ENCODE measurements around the gene EVA1A.

The EVA1A gene, protein sequence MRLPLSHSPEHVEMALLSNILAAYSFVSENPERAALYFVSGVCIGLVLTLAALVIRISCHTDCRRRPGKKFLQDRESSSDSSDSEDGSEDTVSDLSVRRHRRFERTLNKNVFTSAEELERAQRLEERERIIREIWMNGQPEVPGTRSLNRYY

DNA sequence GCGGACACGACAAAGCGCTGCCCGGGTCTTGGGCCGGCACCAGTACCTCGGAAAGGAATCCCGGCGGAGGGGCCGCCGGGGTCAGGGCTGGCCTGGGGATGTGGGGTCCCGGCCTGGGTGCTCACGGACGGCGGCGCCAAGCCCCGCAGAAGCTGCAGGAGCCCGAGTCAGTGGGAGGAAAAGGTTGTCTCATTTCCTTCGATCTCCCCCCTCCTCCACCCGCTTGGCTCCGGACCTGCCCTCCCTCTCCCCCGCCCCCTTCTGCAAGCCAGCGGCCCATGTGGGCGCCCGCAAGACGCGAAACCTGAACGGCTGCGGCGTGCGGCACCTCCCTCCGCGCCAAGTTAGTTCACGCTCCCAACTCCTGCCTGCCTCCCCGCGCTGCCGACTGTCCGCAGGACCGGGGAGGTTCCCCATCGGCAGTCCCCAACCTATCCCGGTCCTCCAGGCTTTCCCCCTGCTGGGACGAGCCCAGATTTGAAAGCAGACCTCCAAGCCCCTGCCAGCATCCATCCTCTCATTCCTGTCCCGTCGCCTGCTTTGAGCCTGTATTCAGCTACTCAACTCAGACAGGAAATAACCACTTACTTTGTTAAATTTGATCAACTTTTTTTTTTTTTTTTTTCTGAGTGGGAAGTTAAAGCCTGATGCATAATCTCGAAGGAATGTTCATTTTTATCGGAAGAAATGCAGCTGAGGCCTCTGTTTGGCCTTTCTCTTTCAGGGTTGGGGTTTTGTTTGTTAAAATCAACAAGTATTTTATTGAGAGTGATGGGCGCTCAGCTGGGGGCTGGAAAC is at the start of gene EVA1A:
Gene EVA1A, minus strand, starts transcription at position 172 of the 798 bp plus-strand sequence. CDS start 42,799 bp downstream, outside the sequence.
- 0 out of 22 replicates have a peak, but pooled peaks cover 0 to 3% (median 0%) of the 10 kb centered on the region in 11 experiments for H3K9me3 ChIP-seq (replicated peaks in 1 of 11)
- peak within 1 kb of the TSS; percentile 42 to 73 (median 63) for H3K4me3 ChIP-seq
- peak within 1 kb of the TSS; percentile 81 to 92 (median 86) for H3K4me2 ChIP-seq
- TF ChIP-seq Cebpa-rat (IDR thresholded peaks at IDR 0.05) = no peak
- H3K9ac ChIP-seq = peak within 1 kb of the TSS in 8 of 11 experiments; percentile 37 to 68 (median 52); a peak in 16 of 22 replicates
- H3K27ac ChIP-seq = peak within 1 kb of the TSS in 1 of 11 experiments; percentile 10; a peak in 1 of 22 replicates
- peaks cover 0 to 19% (median 7%) of the 10 kb centered on the region in 10 experiments; a peak in 12 of 20 replicates for H3K4me1 ChIP-seq
- no peaks in the 10 kb centered on the region for H4K20me1 ChIP-seq
- H3K27me3 ChIP-seq = peaks cover 20 to 29% (median 24%) of the 10 kb centered on the region in 11 experiments; a peak in 20 of 22 replicates
- no peaks in the 10 kb centered on the region for H3K36me3 ChIP-seq

DNA sequence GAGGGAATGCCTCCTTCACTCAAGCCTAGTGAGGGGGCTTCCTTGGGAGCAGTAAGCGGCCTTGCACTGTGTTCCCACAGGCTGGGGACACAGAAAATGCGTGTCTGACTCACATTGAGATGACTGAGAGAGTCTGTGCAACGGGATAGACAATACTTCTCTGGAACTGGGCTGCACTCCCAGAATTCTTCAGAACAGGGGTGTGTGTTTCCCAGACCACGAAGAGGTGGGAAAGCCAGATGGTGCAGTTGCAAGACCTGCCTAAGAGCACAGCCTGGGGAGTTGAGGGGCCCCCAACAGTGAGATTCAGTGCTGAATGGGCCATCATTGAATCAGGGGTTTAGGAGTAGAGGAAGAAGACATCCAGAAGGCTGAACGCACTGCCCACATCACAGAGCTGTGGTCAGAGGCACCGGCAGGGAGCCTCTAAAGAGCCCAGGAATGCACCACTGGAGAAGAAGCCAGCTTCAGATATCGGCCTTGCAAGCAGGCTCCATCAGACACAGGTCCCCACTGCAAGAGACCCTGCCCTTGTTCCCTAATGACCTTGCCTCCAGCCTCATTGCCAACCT is 49.3 kb upstream of the EVA1A start:
- no peak for TF ChIP-seq Cebpa-rat (IDR thresholded peaks at IDR 0.05)
- H3K4me2 ChIP-seq = peak overlapping the region in 2 of 11 experiments; percentile 15 to 29; a peak in 2 of 22 replicates
- no peak overlapping the region for H3K9ac ChIP-seq
- H3K4me3 ChIP-seq = no peak overlapping the region
- H3K27me3 ChIP-seq = 0 out of 22 replicates have a peak, but pooled peaks cover 0 to 4% (median 0%) of the 10 kb centered on the region in 11 experiments
- H3K27ac ChIP-seq = no peak overlapping the region
- H4K20me1 ChIP-seq = no peaks in the 10 kb centered on the region
- no peaks in the 10 kb centered on the region for H3K9me3 ChIP-seq (replicated peaks in 1 of 11)
- no peaks in the 10 kb centered on the region for H3K36me3 ChIP-seq
- H3K4me1 ChIP-seq = peaks cover 31 to 50% (median 40%) of the 10 kb centered on the region in 10 experiments

DNA sequence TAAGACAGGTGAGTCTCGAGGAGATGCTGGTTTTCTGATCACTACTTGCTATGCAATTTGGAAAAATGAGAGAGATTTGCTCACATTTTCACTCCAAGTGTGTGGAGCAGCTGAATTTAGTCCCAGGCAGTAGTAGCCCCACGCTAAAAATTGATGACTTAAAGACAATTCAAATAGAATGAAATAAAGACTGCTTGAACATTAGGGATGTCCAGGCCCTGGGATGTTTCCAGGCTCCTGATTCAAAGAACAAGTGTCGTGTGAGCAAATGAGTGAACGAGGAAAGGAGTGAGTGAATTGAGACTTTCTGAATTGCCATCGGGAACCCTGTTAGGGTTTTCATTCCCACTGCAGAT is 48.6 kb upstream of the EVA1A start:
- Histone ChIP-seq H4K20me1 (no peaks in the 10 kb centered on the region), H3K4me2 (peak overlapping the region in 6 of 11 experiments; percentile 75 to 90 (median 80); a peak in 8 of 22 replicates)
- TF ChIP-seq Cebpa-rat (IDR thresholded peaks at IDR 0.05) = no peak

DNA sequence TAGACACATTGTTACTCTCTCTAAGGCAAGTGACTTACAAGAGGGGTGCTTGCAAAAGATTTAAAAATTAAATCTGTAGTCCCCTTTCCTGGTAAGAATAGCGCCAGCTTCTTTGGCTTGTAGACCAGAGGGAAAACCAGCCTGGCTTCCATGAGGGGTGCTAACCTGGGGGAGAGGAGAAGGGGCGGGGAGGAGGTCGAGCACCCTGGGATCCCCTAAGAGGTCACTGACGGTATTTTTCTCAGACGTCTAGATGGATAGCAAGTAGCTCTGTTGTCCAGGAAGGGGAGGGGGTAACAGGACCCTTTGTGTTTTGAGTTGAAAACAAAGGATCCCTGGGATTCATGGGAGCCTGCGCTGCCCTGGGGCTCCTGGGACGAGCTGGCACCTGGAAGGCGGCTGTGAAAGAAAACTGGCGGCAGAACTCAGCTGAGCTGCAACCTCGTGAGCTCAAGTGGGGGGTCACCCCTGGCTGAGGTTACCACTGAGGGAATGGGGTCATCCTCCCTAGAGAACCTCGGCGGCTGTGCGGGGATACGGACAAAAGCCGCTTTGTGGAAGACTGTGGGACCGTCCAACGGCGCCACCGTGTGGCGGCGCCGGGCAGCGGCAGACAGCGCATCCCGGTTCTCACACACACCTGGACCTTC is 48.1 kb upstream of the EVA1A start:
- peak overlapping the region in 3 of 11 experiments; percentile 3 to 47 (median 20); a peak in 2 of 22 replicates for H3K9ac ChIP-seq
- peak overlapping the region in 1 of 11 experiments; percentile 28; a peak in 2 of 22 replicates for H3K27ac ChIP-seq
- peak overlapping the region; percentile 69 to 90 (median 79) for H3K4me2 ChIP-seq
- no peak for TF ChIP-seq Cebpa-rat (IDR thresholded peaks at IDR 0.05)
- H3K9me3 ChIP-seq (replicated peaks in 1 of 11) = no peaks in the 10 kb centered on the region
- H3K36me3 ChIP-seq = no peaks in the 10 kb centered on the region
- H3K27me3 ChIP-seq = 0 out of 22 replicates have a peak, but pooled peaks cover 0 to 4% (median 0%) of the 10 kb centered on the region in 11 experiments
- H3K4me3 ChIP-seq = peak overlapping the region in 5 of 10 experiments; percentile 20 to 47 (median 43); a peak in 7 of 20 replicates
- H4K20me1 ChIP-seq = no peaks in the 10 kb centered on the region
- peaks cover 43 to 62% (median 52%) of the 10 kb centered on the region in 10 experiments for H3K4me1 ChIP-seq

More for the DNA sequence above, 48.6 kb upstream of the EVA1A start:
- H3K27ac ChIP-seq = no peak overlapping the region
- H3K4me3 ChIP-seq = no peak overlapping the region
- no peaks in the 10 kb centered on the region for H3K9me3 ChIP-seq (replicated peaks in 1 of 11)
- no peaks in the 10 kb centered on the region for H3K36me3 ChIP-seq
- peaks cover 38 to 57% (median 47%) of the 10 kb centered on the region in 10 experiments for H3K4me1 ChIP-seq
- 0 out of 22 replicates have a peak, but pooled peaks cover 0 to 4% (median 0%) of the 10 kb centered on the region in 11 experiments for H3K27me3 ChIP-seq
- H3K9ac ChIP-seq = no peak overlapping the region

DNA sequence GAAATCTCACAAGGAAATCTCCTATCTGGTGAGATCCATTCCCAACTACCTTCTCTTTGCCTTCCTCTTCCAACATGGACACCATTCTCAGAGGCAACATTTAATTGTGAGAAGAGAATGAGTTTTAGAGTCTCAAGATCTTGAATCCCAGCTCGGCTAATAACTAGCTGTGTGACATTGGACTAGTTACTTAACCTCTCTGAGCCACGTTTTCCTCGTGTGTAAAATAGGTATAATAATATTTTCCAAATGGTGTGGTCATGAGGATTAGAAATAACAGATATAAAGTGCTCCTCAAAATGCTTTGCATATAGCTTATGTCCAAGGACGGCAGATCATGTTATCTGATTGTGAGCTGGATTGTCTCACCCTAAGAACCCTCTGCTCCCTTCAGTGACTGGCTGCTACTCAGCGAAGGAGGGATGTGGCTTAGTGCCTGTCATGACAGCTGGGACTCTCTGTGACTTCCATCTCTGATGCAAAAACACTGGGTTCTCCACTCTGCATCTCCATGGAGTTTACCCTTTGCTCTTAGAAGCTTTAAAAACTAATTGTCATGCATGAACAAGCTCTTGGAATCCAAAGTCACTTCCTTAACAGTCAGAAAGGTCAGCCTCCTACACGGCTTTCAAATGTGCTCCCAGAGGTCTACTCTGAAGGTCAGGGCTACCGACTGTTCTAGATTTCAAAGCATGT is 47.4 kb upstream of the EVA1A start:
- H3K4me1 ChIP-seq = peaks cover 50 to 68% (median 58%) of the 10 kb centered on the region in 10 experiments
- TF ChIP-seq Cebpa-rat (IDR thresholded peaks at IDR 0.05) = no peak
- no peak overlapping the region for H3K4me3 ChIP-seq
- no peaks in the 10 kb centered on the region for H4K20me1 ChIP-seq
- no peaks in the 10 kb centered on the region for H3K36me3 ChIP-seq
- no peaks in the 10 kb centered on the region for H3K9me3 ChIP-seq (replicated peaks in 1 of 11)
- H3K27me3 ChIP-seq = 0 out of 22 replicates have a peak, but pooled peaks cover 0 to 4% (median 0%) of the 10 kb centered on the region in 11 experiments
- H3K9ac ChIP-seq = 0 out of 22 replicates have a peak overlapping the region, but pooled peaks of 2 of the 11 experiments have one; percentile 3 to 20
- peak overlapping the region; percentile 69 to 90 (median 79) for H3K4me2 ChIP-seq
- H3K27ac ChIP-seq = peak overlapping the region in 2 of 11 experiments; percentile 24 to 25; a peak in 4 of 22 replicates

DNA sequence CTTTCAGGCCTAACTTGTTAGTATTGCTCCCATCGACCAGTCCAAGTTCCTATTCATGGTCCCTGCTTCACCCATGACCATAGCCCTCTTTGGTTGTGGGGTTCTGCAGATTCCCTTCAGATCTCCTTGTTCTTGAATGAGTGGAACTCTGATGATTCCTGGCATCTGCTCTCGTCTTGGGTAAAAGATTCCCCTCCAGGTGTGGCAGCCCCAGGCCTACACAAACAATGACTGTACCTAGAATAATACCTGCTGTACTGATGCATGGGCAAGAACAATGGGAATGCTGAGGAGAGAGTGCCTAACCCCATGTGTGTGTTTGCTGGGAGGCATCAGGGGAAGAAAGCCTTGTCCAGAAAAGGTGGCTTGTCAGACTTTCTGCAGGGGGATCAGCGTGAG is 46.7 kb upstream of the EVA1A start:
- Histone ChIP-seq H3K4me1 (peaks cover 56 to 68% (median 61%) of the 10 kb centered on the region in 10 experiments), H3K9me3 (replicated peaks in 1 of 11) (no peaks in the 10 kb centered on the region), H3K4me3 (no peak overlapping the region), H3K27me3 (0 out of 22 replicates have a peak, but pooled peaks cover 0 to 4% (median 0%) of the 10 kb centered on the region in 11 experiments), H3K27ac (peak overlapping the region in 3 of 11 experiments; percentile 12 to 25 (median 24); a peak in 5 of 22 replicates), H3K4me2 (peak overlapping the region; percentile 6 to 90 (median 79); a peak in 18 of 22 replicates), H3K9ac (no peak overlapping the region), H4K20me1 (no peaks in the 10 kb centered on the region), H3K36me3 (no peaks in the 10 kb centered on the region)
- TF ChIP-seq Cebpa-rat (IDR thresholded peaks at IDR 0.05) = no peak

DNA sequence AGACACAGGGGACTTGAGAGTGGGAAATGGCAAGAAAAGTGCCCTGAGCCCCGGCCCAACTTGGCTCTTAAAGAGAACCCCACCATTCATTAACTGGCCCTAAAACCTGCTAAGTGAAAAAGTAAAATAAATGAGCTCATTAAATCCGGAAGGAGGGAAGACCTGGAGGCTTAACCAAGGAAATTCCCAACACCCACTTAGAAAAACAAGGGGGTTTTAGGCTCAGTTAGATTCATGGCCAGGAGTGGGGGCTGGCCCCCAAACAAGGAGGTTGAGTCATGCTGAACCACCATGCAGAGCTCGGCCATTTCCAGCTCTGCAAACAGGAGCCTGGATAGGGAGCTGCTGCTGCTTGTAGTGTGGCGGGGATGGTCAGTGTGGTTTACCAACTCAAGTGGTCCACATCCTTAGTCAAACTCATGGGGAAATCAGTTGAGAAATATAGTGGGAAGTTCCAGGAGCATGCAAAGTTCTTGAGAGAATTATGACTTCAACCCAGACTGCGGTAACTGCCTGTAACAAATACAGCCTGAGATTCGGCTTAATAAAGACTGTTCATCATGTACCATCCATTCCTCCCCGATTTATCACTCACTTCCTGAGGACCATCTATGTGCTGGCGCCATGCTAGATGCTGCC is 46.1 kb upstream of the EVA1A start:
- Histone ChIP-seq H3K36me3 (no peaks in the 10 kb centered on the region), H3K9me3 (replicated peaks in 1 of 11) (no peaks in the 10 kb centered on the region), H3K4me3 (no peak overlapping the region), H3K27me3 (0 out of 22 replicates have a peak, but pooled peaks cover 0 to 4% (median 0%) of the 10 kb centered on the region in 11 experiments), H3K4me2 (peak overlapping the region; percentile 6 to 90 (median 79); a peak in 20 of 22 replicates), H3K9ac (no peak overlapping the region), H3K27ac (peak overlapping the region in 6 of 11 experiments; percentile 34 to 67 (median 46); a peak in 7 of 22 replicates), H3K4me1 (peaks cover 56 to 68% (median 61%) of the 10 kb centered on the region in 10 experiments), H4K20me1 (no peaks in the 10 kb centered on the region)
- no peak for TF ChIP-seq Cebpa-rat (IDR thresholded peaks at IDR 0.05)

Measured in BLaER1 treated with 17β-estradiol and CSF1 and Interleukin-3, amounts not matched to agents 10 nM and 100 nM (cell line).